Brain pericyte (primary cell): Measurements from ENCODE around the gene C1QTNF9B.
"Not testable (repeated sequence)": the region's sequence is repeated elsewhere in the genome, so short reads cannot be mapped to it uniquely, and the experiment has no call there.

ENCODE experiments used
- DNase-seq: peaks from one replicate; pipeline ENCODE4 v3.0.0-alpha.2; 2012; ENCODE audit warnings: low read depth, low spot score

C1QTNF9B gene

GRCh38 chr13:23897452-23897919, at the start of gene C1QTNF9B:
Gene C1QTNF9B (minus strand): TSS chr13:23897502.
- DNase-seq: not testable (repeated sequence)

GRCh38 chr13:23946900-23947299, 49.6 kb upstream of the C1QTNF9B start:
- no peak for DNase-seq

GRCh38 chr13:23946067-23946466, 48.8 kb upstream of the C1QTNF9B start:
- DNase-seq: no peak

- DNase-seq: no peak
Observed at GRCh38 chr13:23945612-23946011, 48.3 kb upstream of the C1QTNF9B start.

- DNase-seq: no peak
Observed at GRCh38 chr13:23941211-23941610, 43.9 kb upstream of the C1QTNF9B start.

- not testable (repeated sequence) for DNase-seq
Observed at GRCh38 chr13:23939666-23940065, 42.4 kb upstream of the C1QTNF9B start.

- peak; percentile 55 for DNase-seq
Observed at GRCh38 chr13:23934520-23934919, 37.2 kb upstream of the C1QTNF9B start.

- no peak for DNase-seq
Observed at GRCh38 chr13:23928985-23929384, 31.7 kb upstream of the C1QTNF9B start.

- no peak for DNase-seq
Observed at GRCh38 chr13:23923031-23923430, 25.7 kb upstream of the C1QTNF9B start.

GRCh38 chr13:23922005-23922932, 25.0 kb upstream of the C1QTNF9B start:
- DNase-seq: no peak

GRCh38 chr13:23921451-23921888, 24.2 kb upstream of the C1QTNF9B start:
- no peak for DNase-seq

GRCh38 chr13:23919006-23919405, 21.7 kb upstream of the C1QTNF9B start:
- DNase-seq: no peak

- DNase-seq: no peak
Observed at GRCh38 chr13:23918208-23918607, 20.9 kb upstream of the C1QTNF9B start.

- DNase-seq: no peak
Observed at GRCh38 chr13:23915308-23915707, 18.0 kb upstream of the C1QTNF9B start.

GRCh38 chr13:23912469-23912868, 15.2 kb upstream of the C1QTNF9B start:
- DNase-seq: no peak

- no peak for DNase-seq
Observed at GRCh38 chr13:23909606-23910005, 12.3 kb upstream of the C1QTNF9B start.

- DNase-seq: no peak
Observed at GRCh38 chr13:23905766-23906165, 8.5 kb upstream of the C1QTNF9B start.

- no peak for DNase-seq
Observed at GRCh38 chr13:23903906-23904280, 6.6 kb upstream of the C1QTNF9B start.

GRCh38 chr13:23902975-23903905, 5.9 kb upstream of the C1QTNF9B start:
- no peak for DNase-seq

GRCh38 chr13:23901365-23901764, 4.1 kb upstream of the C1QTNF9B start:
- DNase-seq: no peak

- no peak for DNase-seq
Observed at GRCh38 chr13:23899555-23899954, 2.3 kb upstream of the C1QTNF9B start.

GRCh38 chr13:23898101-23898500, 799 bp upstream of the C1QTNF9B start:
- DNase-seq: no peak
